RPMI7951 (cell line): Measurements from ENCODE around the gene CYP24A1. TPM values are rescaled to one million over a fixed set of nuclear protein-coding genes. Genes with fewer than 3 reads are reported as not detected.

Source experiments
- DNase-seq: peaks from one replicate; pipeline ENCODE4 v3.0.0-alpha.2; 2012; ENCODE audit warnings: low read depth
- total RNA-seq: library from RNA; depleted of rRNA; stranded (reverse); fragments of >200 nt; shearing (Covaris generic); gene quantifications from 2 replicates; pipeline ENCODE4 v1.2.3, GENCODE V29; 2014

Gene CYP24A1
- total RNA-seq, 1 experiment from 2014 or later = 1.1 TPM

- DNase-seq = no peak
Measured at GRCh38 chr20:54174457-54175175, 830 bp upstream of the CYP24A1 start.

DNA sequence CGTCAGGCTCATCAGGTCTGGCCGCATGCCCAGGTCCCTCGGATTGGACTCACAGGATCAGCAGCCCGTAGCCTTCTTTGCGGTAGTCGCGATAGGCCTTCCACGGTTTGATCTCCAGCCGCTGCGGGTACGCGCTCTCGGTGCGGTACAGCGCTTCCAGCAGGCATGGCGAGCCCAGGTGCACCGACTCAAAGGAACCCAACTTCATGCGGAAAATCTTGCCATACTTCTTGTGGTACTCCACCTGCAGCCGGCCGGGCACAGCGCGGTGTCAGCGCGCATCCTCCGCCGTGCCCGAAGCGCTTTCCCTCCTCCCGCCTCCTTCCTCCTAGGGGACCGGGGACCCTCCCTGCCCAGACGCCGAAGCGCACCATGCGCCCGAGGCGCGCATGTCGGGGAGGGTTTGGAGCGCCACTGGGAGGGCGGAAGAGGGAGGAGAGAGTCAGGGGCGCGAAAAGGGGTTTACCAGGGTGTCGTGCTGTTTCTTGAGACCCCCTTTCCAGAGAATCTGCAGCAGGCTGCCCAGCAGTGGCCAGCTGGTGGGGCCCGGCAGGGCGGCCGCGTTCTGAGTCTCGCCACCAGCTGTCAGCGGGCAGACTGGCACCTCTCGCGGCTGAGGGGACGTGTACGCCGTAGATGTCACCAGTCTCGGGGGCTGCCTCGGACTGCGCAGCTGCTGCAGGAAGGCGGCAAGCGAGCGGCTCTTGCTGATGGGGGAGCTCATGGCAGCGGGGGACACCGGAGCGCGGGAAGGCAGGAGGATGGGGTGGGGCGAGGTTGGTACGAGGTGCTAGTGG is 732 bp downstream of the CYP24A1 start:
- DNase-seq = no peak

GRCh38 chr20:54172532-54172855 is 1.3 kb downstream of the CYP24A1 start:
- no peak for DNase-seq

DNA sequence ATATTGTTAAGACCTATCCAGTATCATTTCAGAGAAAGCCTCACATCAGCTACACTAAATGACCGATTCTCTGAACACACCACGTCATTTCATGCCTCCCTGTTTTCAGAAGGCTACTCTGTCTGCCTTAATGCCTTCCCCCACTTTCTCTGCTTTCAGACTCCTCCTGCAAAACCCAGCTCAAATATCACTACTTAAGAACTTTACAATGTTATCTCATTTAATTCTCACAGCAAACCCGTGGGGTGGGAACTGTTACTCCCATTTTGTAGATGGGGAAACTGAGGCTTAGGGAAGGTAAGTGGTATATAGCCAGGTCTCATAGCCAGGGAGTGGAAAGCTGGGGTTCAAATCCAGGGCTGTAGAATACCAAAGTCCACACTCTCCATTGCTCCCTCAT is 2.8 kb downstream of the CYP24A1 start:
- DNase-seq = no peak

DNA sequence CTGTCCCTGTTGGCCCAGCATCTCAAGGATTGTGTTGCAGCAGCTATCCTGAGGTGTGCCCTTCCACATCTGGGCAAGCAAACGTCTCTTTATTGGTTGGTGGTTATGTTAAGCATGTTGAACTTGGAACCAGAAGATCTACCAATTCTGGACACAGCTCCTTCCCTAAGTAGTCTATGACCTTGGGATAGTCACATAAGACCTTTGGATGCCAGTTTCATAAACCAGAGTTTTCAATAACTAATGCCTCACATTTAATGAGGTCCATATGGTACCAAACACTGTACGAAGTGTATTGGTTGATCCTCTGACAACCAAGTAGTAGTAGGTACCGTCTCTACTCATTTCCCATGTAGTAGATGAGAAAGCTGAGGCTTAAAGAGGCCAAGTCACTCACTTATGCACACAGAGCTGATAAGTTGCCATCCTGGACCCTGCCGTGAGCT is 3.7 kb downstream of the CYP24A1 start:
- no peak for DNase-seq

- DNase-seq = peak; percentile 28
Measured at GRCh38 chr20:54168961-54169862, 4.6 kb downstream of the CYP24A1 start.

DNA sequence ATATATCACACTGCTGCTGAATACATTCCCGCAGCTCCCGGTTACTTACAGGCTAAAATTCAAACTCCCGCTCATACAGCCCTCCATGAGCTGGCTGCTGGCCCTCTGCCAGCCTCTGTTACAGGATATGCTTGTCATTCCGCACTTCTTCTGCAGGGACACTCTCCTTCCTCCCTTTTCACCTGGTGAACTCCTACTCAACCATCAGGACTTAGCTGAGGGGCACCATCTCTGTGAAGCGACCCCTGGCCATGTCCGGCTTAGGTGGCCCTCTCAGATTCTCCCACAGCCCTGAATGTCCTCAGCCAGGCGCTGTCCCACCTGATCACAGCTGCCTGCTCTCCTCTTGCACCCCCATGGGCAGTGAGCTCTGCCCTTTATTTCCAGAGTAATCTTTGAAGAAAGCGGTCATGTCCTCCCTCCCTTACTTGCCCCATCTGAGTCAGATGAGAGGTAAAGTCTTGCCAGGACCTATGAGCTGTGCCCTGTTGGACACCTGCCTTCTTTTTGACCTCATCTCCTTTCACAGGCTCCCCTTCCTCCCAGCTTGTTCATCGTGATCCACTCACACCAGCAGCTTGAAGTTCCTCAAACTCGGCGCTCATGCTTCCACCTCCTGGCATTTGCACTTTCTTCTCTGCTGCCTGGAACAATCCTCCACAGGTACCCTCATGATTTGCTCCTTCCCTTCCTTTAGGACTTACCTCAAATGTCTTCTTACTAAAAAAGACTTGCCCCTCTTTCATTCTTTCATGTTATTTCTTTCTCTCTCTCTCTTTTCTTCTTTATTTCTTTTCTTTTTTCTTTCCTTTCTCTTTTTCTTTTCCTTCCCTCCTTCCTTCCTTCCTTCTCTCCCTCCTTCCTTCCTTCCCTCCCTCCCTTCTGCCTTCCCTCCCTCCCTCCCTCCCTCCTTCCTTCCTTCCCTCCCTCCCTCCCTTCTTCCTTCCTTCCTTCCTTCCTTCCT is 5.6 kb downstream of the CYP24A1 start:
- DNase-seq = peak; percentile 37

GRCh38 chr20:54166987-54167662 is 6.7 kb downstream of the CYP24A1 start:
- DNase-seq = no peak

DNA sequence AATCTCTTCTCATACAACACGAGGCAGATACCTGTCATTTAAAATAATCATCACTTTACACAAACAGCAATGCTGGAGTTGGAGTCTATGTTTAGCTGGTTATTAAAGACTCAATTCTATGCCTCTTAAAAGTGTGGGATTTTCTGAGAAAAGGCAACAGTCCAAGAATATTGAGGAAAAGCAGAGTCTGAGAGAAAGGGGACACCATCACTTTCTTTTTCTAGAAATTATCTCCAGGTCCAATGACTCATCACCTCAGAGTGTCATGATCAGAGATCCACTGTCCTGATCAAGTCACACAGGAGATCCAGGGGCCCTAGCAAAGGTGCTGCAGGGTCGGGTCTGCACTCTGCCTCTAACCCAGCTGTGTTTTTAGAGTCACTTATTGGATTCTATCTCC is 8.0 kb downstream of the CYP24A1 start:
- DNase-seq = no peak

DNA sequence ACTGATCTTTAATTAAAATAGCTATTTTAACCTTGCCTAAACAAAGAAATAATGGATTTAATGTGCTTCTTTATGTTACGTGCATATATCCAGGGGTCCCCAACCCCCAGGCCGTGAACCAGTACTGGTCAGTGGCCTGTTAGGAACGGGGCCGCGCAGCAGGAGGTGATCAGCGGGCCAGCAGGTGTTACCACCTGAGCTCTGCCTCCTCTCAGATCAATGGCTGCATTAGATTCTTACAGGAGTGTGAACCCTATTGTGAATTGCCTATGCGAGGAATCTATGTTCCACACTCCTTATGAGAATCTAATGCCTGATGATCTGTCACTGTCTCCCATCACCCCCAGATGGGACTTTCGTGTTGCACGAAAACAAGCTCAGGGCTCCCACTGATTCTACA is 8.8 kb downstream of the CYP24A1 start:
- no peak for DNase-seq

DNA sequence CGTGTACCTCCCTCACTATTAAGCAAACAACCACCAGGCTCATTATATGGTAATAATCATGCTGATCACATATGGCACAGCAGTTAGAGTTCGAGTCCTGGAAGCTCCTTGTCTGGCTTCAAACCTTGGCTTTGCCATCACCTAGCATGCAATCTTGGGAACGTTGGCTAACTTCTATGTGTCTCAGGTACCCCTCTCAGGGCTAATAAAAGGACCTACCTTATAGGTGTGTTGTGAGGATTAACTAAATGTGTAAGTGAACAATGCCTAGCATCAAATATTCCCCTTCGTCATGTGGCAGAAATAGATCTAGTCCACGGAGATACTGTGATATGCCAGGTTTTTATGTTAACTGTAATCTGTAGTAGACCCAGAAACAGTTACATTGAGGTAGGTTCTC is 10.4 kb downstream of the CYP24A1 start:
- no peak for DNase-seq

- no peak for DNase-seq
Measured at GRCh38 chr20:54162378-54163009, 11.3 kb downstream of the CYP24A1 start.

GRCh38 chr20:54161821-54162149 is 12.0 kb downstream of the CYP24A1 start:
- DNase-seq = no peak

DNA sequence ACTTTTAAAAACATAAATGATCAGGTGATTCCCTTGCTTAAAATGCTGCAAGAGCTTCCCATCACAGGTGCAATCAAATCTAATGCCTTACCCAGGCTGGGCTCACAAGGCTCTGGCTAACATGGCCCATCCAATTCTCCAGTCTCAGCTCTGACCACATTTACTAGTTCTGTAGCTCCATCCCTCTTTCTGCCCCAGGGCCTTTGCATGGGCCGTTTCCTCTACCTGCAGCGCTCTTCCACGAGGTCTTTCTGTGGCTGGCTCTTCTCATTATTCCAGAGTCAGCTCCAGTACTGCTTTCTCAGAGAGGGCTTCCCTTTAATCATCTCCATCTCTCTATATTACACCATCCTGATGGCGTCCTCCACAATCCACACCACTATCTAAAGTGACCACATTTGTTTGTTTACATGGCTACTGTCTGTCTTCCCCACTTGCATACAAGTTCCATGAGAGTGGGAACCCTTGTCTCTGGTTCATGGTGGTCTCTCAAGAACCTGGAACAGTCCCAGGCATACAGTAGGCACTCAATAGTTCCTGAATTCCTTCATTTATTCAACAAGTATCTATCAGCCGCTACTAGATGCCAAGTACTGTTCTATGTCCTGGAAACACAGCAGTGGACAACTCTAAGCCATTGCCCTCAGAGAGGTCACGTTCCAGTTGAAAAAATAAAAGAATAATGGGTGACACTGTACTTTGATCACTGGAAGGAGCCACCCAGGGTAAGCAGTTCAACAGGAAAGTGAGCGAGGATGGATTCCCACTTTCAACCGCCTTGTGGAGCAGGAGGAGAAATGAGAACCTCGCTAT is 12.6 kb downstream of the CYP24A1 start:
- no peak for DNase-seq

DNA sequence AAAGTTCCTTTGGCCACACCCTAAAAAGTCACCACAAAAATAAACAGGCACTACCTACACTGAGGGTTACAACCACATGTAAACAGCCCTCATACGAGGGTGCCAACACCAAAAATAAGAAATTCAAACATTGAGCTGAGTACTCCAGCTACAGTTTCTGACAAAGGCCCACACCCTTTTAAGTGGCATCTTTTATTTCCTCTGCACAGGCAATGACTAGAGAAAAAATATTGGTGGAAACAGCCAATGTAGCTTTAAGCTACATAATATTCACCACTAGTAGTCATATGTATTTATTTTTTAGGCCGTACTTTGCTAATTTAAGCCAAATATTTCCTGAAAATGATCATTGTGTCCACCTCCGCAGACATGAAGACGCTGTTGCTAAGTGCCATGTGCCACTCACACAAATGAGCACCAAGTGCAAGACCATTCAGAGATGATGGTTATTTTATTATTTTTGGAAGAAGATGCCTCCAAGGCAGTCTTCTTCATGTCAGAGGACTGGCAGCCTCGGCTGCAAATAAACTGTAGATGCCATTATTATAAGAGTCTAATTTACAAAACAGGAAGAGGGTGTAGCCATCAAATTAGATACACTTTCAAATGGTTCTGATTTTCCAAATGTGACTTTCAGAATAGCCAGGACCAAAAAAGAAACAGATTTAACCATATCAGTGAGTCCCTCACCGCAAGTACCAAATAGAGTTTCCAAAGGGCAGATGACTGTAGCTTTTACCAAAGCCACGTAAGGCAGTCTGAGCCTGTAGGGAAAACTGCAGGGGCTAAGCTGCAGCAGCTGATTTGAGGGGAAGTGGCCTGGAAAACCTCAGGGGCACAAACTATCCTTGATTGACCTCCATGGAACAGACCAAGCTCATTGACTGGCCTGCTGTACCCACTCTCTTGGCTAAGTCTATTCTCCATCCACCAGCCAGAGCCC is 13.4 kb downstream of the CYP24A1 start:
- DNase-seq = peak; percentile 68

GRCh38 chr20:54158856-54159418 is 14.8 kb downstream of the CYP24A1 start:
- no peak for DNase-seq

- no peak for DNase-seq
Measured at GRCh38 chr20:54158226-54158625, 15.6 kb downstream of the CYP24A1 start.
